Astrocyte (in vitro differentiated cells and primary cell): ENCODE data around the gene CYBB.

Experiments
- EZH2 ChIP-seq: IDR thresholded peaks from 2 replicates; pipeline ENCODE4 v1.6.1; 2012; ENCODE audit warnings: mild to moderate bottlenecking, low read length, inconsistent platforms; ENCODE audit not compliant: insufficient read depth
- TF ChIP-seq, protein P1 (sequence below): IDR thresholded peaks from 2 replicates; pipeline ENCODE4 v1.5.1; 2011; ENCODE audit warnings: low read depth, mild to moderate bottlenecking, inconsistent platforms, low read length, moderate library complexity; ENCODE audit not compliant: insufficient read depth

DNA sequence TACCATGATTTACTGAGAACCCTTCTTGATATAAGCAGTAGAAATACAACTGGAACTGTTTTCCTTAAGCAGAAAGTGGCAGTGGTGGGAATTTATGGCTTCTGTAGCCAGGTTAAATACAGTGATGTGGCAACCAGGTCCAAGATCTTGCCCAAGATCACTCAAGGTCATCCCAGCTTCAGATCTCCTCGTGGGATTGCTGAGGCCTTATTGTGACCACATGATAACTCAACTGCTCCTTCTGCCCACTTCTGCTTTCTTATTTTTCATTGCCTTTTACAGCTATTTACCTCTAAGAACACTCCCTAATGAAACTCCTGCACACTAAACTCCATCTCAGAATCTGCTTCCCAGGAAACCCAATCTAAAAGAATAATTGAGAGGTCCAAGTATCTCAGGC lies 12.4 kb upstream of the CYBB start:
- TF ChIP-seq, protein P1, sequence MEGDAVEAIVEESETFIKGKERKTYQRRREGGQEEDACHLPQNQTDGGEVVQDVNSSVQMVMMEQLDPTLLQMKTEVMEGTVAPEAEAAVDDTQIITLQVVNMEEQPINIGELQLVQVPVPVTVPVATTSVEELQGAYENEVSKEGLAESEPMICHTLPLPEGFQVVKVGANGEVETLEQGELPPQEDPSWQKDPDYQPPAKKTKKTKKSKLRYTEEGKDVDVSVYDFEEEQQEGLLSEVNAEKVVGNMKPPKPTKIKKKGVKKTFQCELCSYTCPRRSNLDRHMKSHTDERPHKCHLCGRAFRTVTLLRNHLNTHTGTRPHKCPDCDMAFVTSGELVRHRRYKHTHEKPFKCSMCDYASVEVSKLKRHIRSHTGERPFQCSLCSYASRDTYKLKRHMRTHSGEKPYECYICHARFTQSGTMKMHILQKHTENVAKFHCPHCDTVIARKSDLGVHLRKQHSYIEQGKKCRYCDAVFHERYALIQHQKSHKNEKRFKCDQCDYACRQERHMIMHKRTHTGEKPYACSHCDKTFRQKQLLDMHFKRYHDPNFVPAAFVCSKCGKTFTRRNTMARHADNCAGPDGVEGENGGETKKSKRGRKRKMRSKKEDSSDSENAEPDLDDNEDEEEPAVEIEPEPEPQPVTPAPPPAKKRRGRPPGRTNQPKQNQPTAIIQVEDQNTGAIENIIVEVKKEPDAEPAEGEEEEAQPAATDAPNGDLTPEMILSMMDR = no peak
- no peak for TF ChIP-seq EZH2
